CD4-positive, alpha-beta memory T cell (primary cell): ENCODE measurements around the gene DGCR8. TPM values are rescaled to one million over a fixed set of nuclear protein-coding genes. Genes with fewer than 3 reads are reported as not detected.
A peak's percentile ranks its signal among the peaks of the same experiment; 100 is the strongest.

Experiments used
- CTCF ChIA-PET: fragments of 350-600 bp; sonication (Branson Sonifier 250); formaldehyde crosslinking; loops from one replicate; lab custom pipeline; 2021; ENCODE audit warnings: inconsistent platforms; ENCODE audit not compliant: partially characterized antibody; lab: Charles Lee
- POLR2A ChIA-PET: fragments of 350-600 bp; sonication (Branson Sonifier 250); formaldehyde crosslinking; loops from one replicate; lab custom pipeline; 2021; ENCODE audit not compliant: partially characterized antibody; lab: Charles Lee
- DNase-seq, 5 donors: peaks; one replicate each; pipeline versions ENCODE4 v3.0.0 to v3.0.0-alpha.2; 2020 to 2022; ENCODE audit warnings: mixed read lengths in 1 of 5
- H3K27ac ChIP-seq: one replicate; pipeline ENCODE4 v1.7.0; 2013; ENCODE audit warnings: low read depth, low read length
- H3K27me3 ChIP-seq: 2 replicates; pipeline ENCODE4 v1.7.0; 2013; ENCODE audit warnings: mild to moderate bottlenecking, low read length, moderate library complexity; ENCODE audit not compliant: insufficient read depth
- H3K36me3 ChIP-seq: 2 replicates; pipeline ENCODE4 v1.7.0; 2013; ENCODE audit warnings: mild to moderate bottlenecking, low read length, moderate library complexity; ENCODE audit not compliant: insufficient read depth
- H3K4me1 ChIP-seq: 2 replicates; pipeline ENCODE4 v1.7.0; 2013; ENCODE audit warnings: mild to moderate bottlenecking, low read length, moderate library complexity; ENCODE audit not compliant: insufficient read depth
- H3K4me3 ChIP-seq, 2 donors: one replicate each; pipeline ENCODE4 v1.7.0; 2013; ENCODE audit warnings: low read length in 2 of 2, mild to moderate bottlenecking in 1 of 2
- H3K9me3 ChIP-seq, 2 donors: one replicate each; pipeline ENCODE4 v1.7.0; 2013; ENCODE audit warnings: low read length in 2 of 2, control low read depth in 1 of 2; ENCODE audit not compliant: control insufficient read depth in 1 of 2
- H3K27ac Mint-ChIP-seq, 7 donors: one replicate each; pipeline ENCODE4 v1.8.0; 2020 to 2021; ENCODE audit warnings: mixed read lengths in 7 of 7, mild to moderate bottlenecking in 6 of 7, inconsistent platforms in 3 of 7, moderate library complexity in 3 of 7
- H3K27me3 Mint-ChIP-seq, 2 donors: one replicate each; pipeline ENCODE4 v1.8.0; 2020 to 2021; ENCODE audit warnings: mixed read lengths in 2 of 2
- H3K36me3 Mint-ChIP-seq, 2 donors: one replicate each; pipeline ENCODE4 v1.8.0; 2020 to 2021; ENCODE audit warnings: mixed read lengths in 2 of 2, inconsistent platforms in 1 of 2, mild to moderate bottlenecking in 1 of 2
- H3K4me1 Mint-ChIP-seq, 4 donors: one replicate each; pipeline ENCODE4 v1.8.0; 2020 to 2021; ENCODE audit warnings: mixed read lengths in 4 of 4, mild to moderate bottlenecking in 1 of 4
- H3K4me3 Mint-ChIP-seq, 8 donors: one replicate each; pipeline ENCODE4 v1.8.0; 2020 to 2021; ENCODE audit warnings: mixed read lengths in 8 of 8, mild to moderate bottlenecking in 7 of 8, moderate library complexity in 6 of 8, inconsistent platforms in 3 of 8
- H3K9me3 Mint-ChIP-seq, 8 donors: one replicate each; pipeline ENCODE4 v1.8.0; 2020 to 2021; ENCODE audit warnings: mixed read lengths in 8 of 8, mild to moderate bottlenecking in 5 of 8, inconsistent platforms in 3 of 8, moderate library complexity in 1 of 8
- intact Hi-C: fragments of 100-400 bp; cut with micrococcal nuclease; formaldehyde crosslinking; loops from one replicate; pipeline ENCODE4 v1.15.1; 2023
- polyA plus RNA-seq, 2 donors: library from polyadenylated mRNA; unstranded; fragments of 300-500 nt; fragmentation: Illumina TruSeq; gene quantifications; one replicate each; pipeline ENCODE4 v1.2.3, GENCODE V29; 2021
- total RNA-seq, 2 experiments: library from RNA; stranded (reverse); gene quantifications; one replicate each; pipeline ENCODE4 v1.2.3, GENCODE V29; 2021

The DGCR8 gene
- total and polyA plus RNA-seq, 4 experiments from 2014 or later, result 2.2 to 48.2 (median 26.3) TPM

DNA sequence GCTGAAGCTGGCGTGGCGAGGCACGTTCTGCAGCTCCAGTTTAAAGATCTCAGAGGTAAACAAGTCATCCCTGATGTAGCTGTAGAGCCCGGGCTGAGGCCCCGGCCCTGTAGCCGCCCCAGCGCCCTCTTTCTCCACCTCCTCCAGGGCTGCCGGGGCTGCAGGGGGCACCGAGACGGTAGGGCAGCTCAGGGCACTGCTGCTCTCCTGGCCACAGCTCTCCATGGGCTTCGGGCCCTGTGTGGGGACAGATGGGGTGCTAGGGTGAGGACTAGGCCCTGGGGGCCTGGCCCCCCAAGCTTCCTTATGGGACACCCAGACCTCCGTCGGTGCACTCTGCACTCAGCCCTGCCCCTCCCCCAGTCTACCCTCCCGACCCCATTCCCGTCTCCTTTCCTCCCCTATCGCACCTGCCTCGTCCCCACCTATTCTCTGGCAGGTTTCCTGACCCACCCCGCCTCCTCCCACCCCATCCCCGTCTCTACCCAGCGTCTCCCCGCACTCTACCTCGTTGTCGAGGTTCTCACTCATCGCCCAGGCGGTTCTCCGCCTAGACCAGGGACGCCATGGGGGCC is 36.4 kb downstream of the DGCR8 start:
- intact Hi-C loops, result loop anchor here (2.0 kb wide), 1 partner anchor 938 kb away; the partner anchor contains the start of gene SLC25A1
- DNase-seq, result no peak
- Histone ChIP-seq H3K36me3 (peaks cover 54% of the 10 kb centered on the region), H3K4me1 (peaks cover 44% of the 10 kb centered on the region), H3K27me3 (no peaks in the 10 kb centered on the region), H3K27ac (peak overlapping the region; percentile 85), H3K4me3 (peak overlapping the region; percentile 81 to 82), H3K9me3 (no peaks in the 10 kb centered on the region)
- Mint-ChIP-seq H3K4me1 (peaks cover 17 to 48% (median 30%) of the 10 kb centered on the region in 4 donors), H3K27me3 (no peaks in the 10 kb centered on the region), H3K27ac (peak overlapping the region; percentile 92 to 96 (median 95)), H3K36me3 (peaks cover 7 to 46% of the 10 kb centered on the region in 2 donors), H3K4me3 (peak overlapping the region; percentile 83 to 93 (median 92)), H3K9me3 (no peaks in the 10 kb centered on the region)
- ChIA-PET CTCF (no interaction called here), POLR2A (interaction anchor here (0.6 to 2.9 kb wide), 13 partner anchors 11 to 451 kb away, joined by 3 to 30 read pairs (median 6); partner anchors contain the start of genes COMT, DGCR6L, TANGO2 and TXNRD2)

- ChIA-PET POLR2A (interaction anchor here (0.6 to 2.9 kb wide), 15 partner anchors 9 to 670 kb away, joined by 3 to 30 read pairs (median 6); partner anchors contain the start of genes C22orf39, COMT, DGCR6L and TANGO2), CTCF (interaction anchor here (1.2 kb wide), 1 partner anchor 12 kb away, joined by 3 read pairs; no protein-coding TSS in a partner anchor)
- Mint-ChIP-seq H3K36me3 (peaks cover 7 to 47% of the 10 kb centered on the region in 2 donors), H3K9me3 (no peaks in the 10 kb centered on the region), H3K27me3 (no peaks in the 10 kb centered on the region), H3K27ac (peak within 1 kb of the TSS; percentile 93 to 96 (median 95)), H3K4me3 (peak within 1 kb of the TSS; percentile 85 to 93 (median 92)), H3K4me1 (peaks cover 14 to 53% (median 31%) of the 10 kb centered on the region in 4 donors)
- no peaks in the 10 kb centered on the region for H3K9me3 ChIP-seq
- peaks cover 60% of the 10 kb centered on the region for H3K36me3 ChIP-seq
- H3K27ac ChIP-seq, result peak within 1 kb of the TSS; percentile 85
- peaks cover 49% of the 10 kb centered on the region for H3K4me1 ChIP-seq
- no peaks in the 10 kb centered on the region for H3K27me3 ChIP-seq
- DNase-seq, result peak; percentile 96 to 98 (median 97)
- H3K4me3 ChIP-seq, result peak within 1 kb of the TSS; percentile 81 to 82
- intact Hi-C loops, result loop anchor here (1.0 to 2.0 kb wide), 7 partner anchors 14 to 938 kb away; partner anchors contain the start of genes ARVCF, DGCR6L, DGCR8 and SLC25A1
Measured at GRCh38 chr22:20116951-20117632, 37.1 kb downstream of the DGCR8 start, which contains the start of gene TRMT2A. Gene TRMT2A (minus strand): TSS chr22:20117226. CDS start chr22:20116906, 320 bp downstream.

- intact Hi-C loops, result loop anchor here (1.0 to 2.0 kb wide), 7 partner anchors 14 to 939 kb away; partner anchors contain the start of genes ARVCF, DGCR6L, DGCR8 and SLC25A1
- H3K4me3 Mint-ChIP-seq, result peak overlapping the region; percentile 79 to 92 (median 85)
- H3K4me3 ChIP-seq, result peak overlapping the region; percentile 74 to 81
- no peaks in the 10 kb centered on the region for H3K27me3 ChIP-seq
- no peaks in the 10 kb centered on the region for H3K27me3 Mint-ChIP-seq
- H3K36me3 Mint-ChIP-seq, result peaks cover 7 to 48% of the 10 kb centered on the region in 2 donors
- peak overlapping the region; percentile 85 for H3K27ac ChIP-seq
- peaks cover 16 to 56% (median 33%) of the 10 kb centered on the region in 4 donors for H3K4me1 Mint-ChIP-seq
- H3K9me3 Mint-ChIP-seq, result no peaks in the 10 kb centered on the region
- POLR2A ChIA-PET, result interaction anchor here (0.6 to 2.9 kb wide), 13 partner anchors 10 to 671 kb away, joined by 3 to 30 read pairs (median 6); partner anchors contain the start of genes C22orf39, COMT, DGCR6L and TANGO2
- no peaks in the 10 kb centered on the region for H3K9me3 ChIP-seq
- CTCF ChIA-PET, result interaction anchor here (1.2 kb wide), 1 partner anchor 11 kb away, joined by 3 read pairs; no protein-coding TSS in a partner anchor
- peaks cover 60% of the 10 kb centered on the region for H3K36me3 ChIP-seq
- peaks cover 51% of the 10 kb centered on the region for H3K4me1 ChIP-seq
- H3K27ac Mint-ChIP-seq, result peak overlapping the region; percentile 86 to 96 (median 91)
- peak; percentile 50 to 83 (median 54) for DNase-seq
Measured at GRCh38 chr22:20117633-20118299, 37.7 kb downstream of the DGCR8 start.

DNA sequence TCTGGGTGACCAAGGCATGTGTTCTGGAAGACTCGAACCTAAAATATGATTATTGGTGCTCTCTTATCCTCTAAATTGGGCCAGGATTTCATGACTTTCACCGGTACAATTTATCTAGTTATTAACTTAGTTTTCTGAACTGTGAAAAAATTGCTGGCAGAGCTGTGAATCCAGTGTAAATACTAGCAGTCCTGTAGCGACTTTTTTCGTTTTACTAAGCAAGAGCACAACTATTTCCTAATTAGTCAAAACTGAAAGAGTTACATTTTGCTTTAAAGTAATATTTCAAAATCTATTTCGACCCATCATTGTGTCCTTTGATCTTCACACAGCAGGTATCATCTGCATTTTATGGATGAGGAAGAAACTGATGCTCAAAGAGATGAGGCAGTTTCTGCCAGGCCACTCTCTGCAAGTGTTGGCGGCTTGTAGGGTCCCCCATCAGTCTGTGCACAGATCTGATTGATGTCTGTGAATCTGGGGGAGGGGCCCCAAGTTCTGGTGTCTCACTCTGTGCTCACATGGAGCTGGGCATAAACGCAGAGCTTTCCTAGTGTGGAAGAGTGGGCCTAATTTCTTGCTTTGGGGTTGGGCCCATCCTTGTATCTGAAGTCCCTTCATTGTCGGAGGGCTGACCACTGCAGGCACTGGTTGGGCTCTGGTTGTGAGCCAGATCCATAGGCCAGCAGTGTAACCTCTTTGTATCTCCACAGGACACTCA is 38.4 kb downstream of the DGCR8 start:
- Mint-ChIP-seq H3K4me3 (peak overlapping the region; percentile 79 to 91 (median 85)), H3K9me3 (no peaks in the 10 kb centered on the region), H3K27me3 (no peaks in the 10 kb centered on the region), H3K27ac (peak overlapping the region; percentile 86 to 96 (median 91)), H3K36me3 (peaks cover 7 to 48% of the 10 kb centered on the region in 2 donors), H3K4me1 (peaks cover 16 to 56% (median 33%) of the 10 kb centered on the region in 4 donors)
- H3K4me3 ChIP-seq, result peak overlapping the region; percentile 58 to 74
- intact Hi-C loops, result no loop called here
- CTCF ChIA-PET, result interaction anchor here (1.2 to 1.9 kb wide), 2 partner anchors 11 kb away, joined by 3 to 9 read pairs; no protein-coding TSS in a partner anchor
- peak in 1 of 5 donors; percentile 22 for DNase-seq
- H3K4me1 ChIP-seq, result peaks cover 54% of the 10 kb centered on the region
- H3K27me3 ChIP-seq, result no peaks in the 10 kb centered on the region
- peaks cover 57% of the 10 kb centered on the region for H3K36me3 ChIP-seq
- POLR2A ChIA-PET, result interaction anchor here (1.2 to 2.9 kb wide), 8 partner anchors 9 to 671 kb away, joined by 3 to 30 read pairs (median 7); partner anchors contain the start of genes C22orf39, TANGO2 and ZDHHC8
- peak overlapping the region; percentile 68 for H3K27ac ChIP-seq
- no peaks in the 10 kb centered on the region for H3K9me3 ChIP-seq

- H3K4me3 Mint-ChIP-seq, result no peak overlapping the region
- Histone ChIP-seq H3K36me3 (peaks cover 62% of the 10 kb centered on the region), H3K4me3 (no peak overlapping the region), H3K27me3 (no peaks in the 10 kb centered on the region), H3K4me1 (peaks cover 40% of the 10 kb centered on the region), H3K27ac (no peak overlapping the region), H3K9me3 (no peaks in the 10 kb centered on the region)
- peaks cover 9 to 38% (median 24%) of the 10 kb centered on the region in 4 donors for H3K4me1 Mint-ChIP-seq
- ChIA-PET CTCF (no interaction called here), POLR2A (interaction anchor here (0.6 kb wide), 1 partner anchor 621 kb away, joined by 4 read pairs; no protein-coding TSS in a partner anchor)
- no peaks in the 10 kb centered on the region for H3K27me3 Mint-ChIP-seq
- DNase-seq, result peak in 1 of 5 donors; percentile 4
- peaks cover 0 to 48% of the 10 kb centered on the region in 2 donors for H3K36me3 Mint-ChIP-seq
- H3K9me3 Mint-ChIP-seq, result no peaks in the 10 kb centered on the region
- H3K27ac Mint-ChIP-seq, result peak overlapping the region in 3 of 7 donors; percentile 17 to 71 (median 48)
- intact Hi-C loops, result no loop called here
Measured at GRCh38 chr22:20121856-20122415, 41.9 kb downstream of the DGCR8 start.
